ENCODE results near the gene VAV2.

Gene VAV2

GRCh38 chr9:133987446-133987788, 4.7 kb downstream of the VAV2 start:
- H3K27ac ChIP-seq = no peak overlapping the region
- TF ChIP-seq ZFX (IDR thresholded peaks at IDR 0.05; ENCODE audit: borderline replicate concordance) (no peak), CTCF (IDR thresholded peaks at IDR 0.05) (no peak)

- TF ChIP-seq ZFX (IDR thresholded peaks at IDR 0.05; ENCODE audit: borderline replicate concordance) = no peak
- H3K27ac ChIP-seq = no peak overlapping the region
These were observed 5.2 kb downstream of the VAV2 start for GRCh38 chr9:133986774-133987445.

- TF ChIP-seq ZFX (IDR thresholded peaks at IDR 0.05; ENCODE audit: borderline replicate concordance) (no peak), CTCF (IDR thresholded peaks at IDR 0.05) (no peak)
- no peak overlapping the region for H3K27ac ChIP-seq
These were observed 6.1 kb downstream of the VAV2 start for GRCh38 chr9:133986061-133986460.

- no peak for TF ChIP-seq ZFX (IDR thresholded peaks at IDR 0.05; ENCODE audit: borderline replicate concordance)
- no peak for TF ChIP-seq CTCF (IDR thresholded peaks at IDR 0.05)
- H3K27ac ChIP-seq = no peak overlapping the region
These were observed 9.0 kb downstream of the VAV2 start for GRCh38 chr9:133982971-133983720.

- no peak for TF ChIP-seq CTCF (IDR thresholded peaks at IDR 0.05)
- no peak for TF ChIP-seq ZFX (IDR thresholded peaks at IDR 0.05; ENCODE audit: borderline replicate concordance)
- H3K27ac ChIP-seq = no peak overlapping the region
These were observed 10.0 kb downstream of the VAV2 start for GRCh38 chr9:133981958-133982681.

- TF ChIP-seq CTCF (IDR thresholded peaks at IDR 0.05) (no peak), ZFX (IDR thresholded peaks at IDR 0.05; ENCODE audit: borderline replicate concordance) (no peak)
- no peak overlapping the region for H3K27ac ChIP-seq
These were observed 10.6 kb downstream of the VAV2 start for GRCh38 chr9:133981589-133981957.

- H3K27ac ChIP-seq = no peak overlapping the region
- no peak for TF ChIP-seq ZFX (IDR thresholded peaks at IDR 0.05; ENCODE audit: borderline replicate concordance)
- TF ChIP-seq CTCF (IDR thresholded peaks at IDR 0.05) = no peak
These were observed 11.1 kb downstream of the VAV2 start for GRCh38 chr9:133980864-133981588.
